ENCODE measurements around the gene STUM. TPM values are rescaled to one million over a fixed set of nuclear protein-coding genes. Genes with fewer than 3 reads are reported as not detected.

Gene STUM
- total RNA-seq, 4 donors from 2014 or later, result 1.4 to 4.1 (median 3.3) TPM

- H3K9me3 ChIP-seq, result no peaks in the 10 kb centered on the region
- TF ChIP-seq EP300 (IDR thresholded peaks at IDR 0.05; ENCODE audit: low read depth), result no peak
- TF ChIP-seq POLR2A (IDR thresholded peaks at IDR 0.05), result no peak
- no peak for TF ChIP-seq CTCF (IDR thresholded peaks at IDR 0.05)
- TF ChIP-seq POLR2AphosphoS5 (IDR thresholded peaks at IDR 0.05), result no peak
- WGBS, 2 donors (ENCODE audit: low coverage in 1 of 2), result 90 to 100% methylated on average over 2 to 6 of the region's 6 CpGs
- H3K4me3 ChIP-seq, result no peak overlapping the region
- no peaks in the 10 kb centered on the region for H3K4me1 ChIP-seq
- in situ Hi-C loops (cut with MboI; ENCODE audit: low pct_ligation_motif_present in 1 of 4, low pct_unique_long_range_greater_than_20kb in 1 of 4, low sequenced_read_pairs in 3 of 4), result no loop called here
- intact Hi-C loops (cut with DNase I; ENCODE audit: low total_unique reads), result no loop called here
- no peaks in the 10 kb centered on the region for H3K36me3 ChIP-seq
- no peaks in the 10 kb centered on the region for H3K27me3 ChIP-seq
- H3K27ac ChIP-seq, result no peak overlapping the region
- DNase-seq, result no peak
These were observed 31.3 kb downstream of the STUM start for GRCh38 chr1:226579781-226580323.

- 81% methylated on average over 6 of the region's 6 CpGs; no CpG with 5 or more reads in 1 of the 2 donors for WGBS, 2 donors (ENCODE audit: low coverage in 1 of 2)
- H3K27ac ChIP-seq, result no peak overlapping the region
- in situ Hi-C loops (cut with MboI; ENCODE audit: low pct_ligation_motif_present in 1 of 4, low pct_unique_long_range_greater_than_20kb in 1 of 4, low sequenced_read_pairs in 3 of 4), result no loop called here
- H3K4me3 ChIP-seq, result no peak overlapping the region
- no peaks in the 10 kb centered on the region for H3K4me1 ChIP-seq
- DNase-seq, result no peak
- H3K36me3 ChIP-seq, result no peaks in the 10 kb centered on the region
- H3K9me3 ChIP-seq, result no peaks in the 10 kb centered on the region
- TF ChIP-seq POLR2A (IDR thresholded peaks at IDR 0.05) (no peak), POLR2AphosphoS5 (IDR thresholded peaks at IDR 0.05) (no peak), CTCF (IDR thresholded peaks at IDR 0.05) (no peak)
- H3K27me3 ChIP-seq, result no peaks in the 10 kb centered on the region
- intact Hi-C loops (cut with DNase I; ENCODE audit: low total_unique reads), result no loop called here
These were observed 32.2 kb downstream of the STUM start for GRCh38 chr1:226580625-226581270.

- Histone ChIP-seq H3K4me1 (no peaks in the 10 kb centered on the region), H3K4me3 (no peak overlapping the region), H3K27ac (no peak overlapping the region), H3K27me3 (no peaks in the 10 kb centered on the region), H3K36me3 (no peaks in the 10 kb centered on the region), H3K9me3 (no peaks in the 10 kb centered on the region)
- intact Hi-C loops (cut with DNase I; ENCODE audit: low total_unique reads) (no loop called here), in situ Hi-C loops (cut with MboI; ENCODE audit: low pct_ligation_motif_present in 1 of 4, low pct_unique_long_range_greater_than_20kb in 1 of 4, low sequenced_read_pairs in 3 of 4) (no loop called here)
- no peak for TF ChIP-seq CTCF (IDR thresholded peaks at IDR 0.05)
- no peak for TF ChIP-seq POLR2A (IDR thresholded peaks at IDR 0.05)
- TF ChIP-seq EP300 (IDR thresholded peaks at IDR 0.05; ENCODE audit: low read depth), result no peak
- no peak for TF ChIP-seq POLR2AphosphoS5 (IDR thresholded peaks at IDR 0.05)
- 93 to 100% methylated on average over 1 to 8 of the region's 8 CpGs for WGBS, 2 donors (ENCODE audit: low coverage in 1 of 2)
- no peak for DNase-seq
These were observed 33.2 kb downstream of the STUM start for GRCh38 chr1:226581650-226582330.

GRCh38 chr1:226582966-226583365 is 34.4 kb downstream of the STUM start:
- no peak for TF ChIP-seq EP300 (IDR thresholded peaks at IDR 0.05; ENCODE audit: low read depth)
- TF ChIP-seq CTCF (IDR thresholded peaks at IDR 0.05), result no peak
- TF ChIP-seq POLR2AphosphoS5 (IDR thresholded peaks at IDR 0.05), result no peak
- no peak for TF ChIP-seq POLR2A (IDR thresholded peaks at IDR 0.05)
- intact Hi-C loops (cut with DNase I; ENCODE audit: low total_unique reads), result no loop called here
- Histone ChIP-seq H3K4me1 (no peaks in the 10 kb centered on the region), H3K27me3 (no peaks in the 10 kb centered on the region), H3K36me3 (no peaks in the 10 kb centered on the region), H3K27ac (no peak overlapping the region), H3K4me3 (no peak overlapping the region), H3K9me3 (no peaks in the 10 kb centered on the region)
- in situ Hi-C loops (cut with MboI; ENCODE audit: low pct_ligation_motif_present in 1 of 4, low pct_unique_long_range_greater_than_20kb in 1 of 4, low sequenced_read_pairs in 3 of 4), result no loop called here
- 94% methylated on average over 3 of the region's 3 CpGs; no CpG with 5 or more reads in 1 of the 2 donors for WGBS, 2 donors (ENCODE audit: low coverage in 1 of 2)
- no peak for DNase-seq

All from transverse colon (tissue), 4 donors.